GM12891 (cell line): ENCODE data around the gene MLYCD.

Experiments
- PAX5 ChIP-seq: IDR thresholded peaks from 2 replicates; pipeline ENCODE4 v1.6.1; 2011; ENCODE audit warnings: low read length, moderate library complexity, mild to moderate bottlenecking; ENCODE audit not compliant: insufficient read depth, severe bottlenecking
- POLR2A ChIP-seq: IDR thresholded peaks from 2 replicates; pipeline ENCODE4 v1.6.1; 2011; ENCODE audit warnings: low read depth, low read length, control low read depth
- POLR2AphosphoS5 ChIP-seq: IDR thresholded peaks from 2 replicates; pipeline ENCODE4 v1.6.1; 2011; ENCODE audit warnings: low read depth, low read length, control low read depth
- POU2F2 ChIP-seq: IDR thresholded peaks from 2 replicates; pipeline ENCODE4 v1.6.1; 2011; ENCODE audit warnings: low read depth, mild to moderate bottlenecking, control low read depth, low read length, moderate library complexity
- SPI1 ChIP-seq: IDR thresholded peaks from 2 replicates; pipeline ENCODE4 v1.6.1; 2011; ENCODE audit warnings: low read depth, low read length, control low read depth
- TAF1 ChIP-seq: IDR thresholded peaks from 2 replicates; pipeline ENCODE4 v1.6.1; 2011; ENCODE audit warnings: low read depth, low read length, control low read depth

DNA sequence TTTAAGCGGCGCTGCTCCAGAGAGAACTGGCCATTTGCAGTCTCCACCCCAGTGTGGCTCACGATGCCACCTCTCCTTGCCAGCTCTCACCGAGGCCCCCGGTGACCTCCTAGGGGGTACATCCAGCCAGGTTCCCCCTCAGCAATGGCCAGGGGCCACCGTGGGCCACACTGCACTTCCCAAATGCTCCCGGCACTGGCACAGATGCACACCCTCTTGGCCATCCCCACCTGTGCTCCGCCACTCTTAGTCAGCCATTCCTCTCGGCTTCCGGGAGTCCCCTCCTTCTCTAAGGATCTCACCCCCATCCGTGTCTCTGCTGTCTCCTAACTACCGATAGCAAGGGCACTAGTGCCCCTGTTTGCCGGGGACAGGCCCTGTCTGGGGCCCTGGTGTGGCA, 25.8 kb downstream of the MLYCD start:
- TF ChIP-seq POLR2AphosphoS5 (no peak), POLR2A (no peak), TAF1 (no peak), SPI1 (no peak), POU2F2 (no peak), PAX5 (no peak)
